HUES6 (cell line): ENCODE results near the gene NUP93.

ENCODE experiments used
- H3K27ac ChIP-seq: 2 replicates; pipeline ENCODE4 v1.7.0; 2013; ENCODE audit warnings: low read depth, mild to moderate bottlenecking, low read length, inconsistent platforms
- H3K27me3 ChIP-seq: 2 replicates; pipeline ENCODE4 v1.6.1; 2013; ENCODE audit warnings: low read length; ENCODE audit not compliant: control insufficient read depth, insufficient read depth
- H3K36me3 ChIP-seq: 2 replicates; pipeline ENCODE4 v1.6.1; 2013; ENCODE audit warnings: low read length; ENCODE audit not compliant: control insufficient read depth, insufficient read depth
- H3K4me1 ChIP-seq: 2 replicates; pipeline ENCODE4 v1.6.1; 2013; ENCODE audit warnings: low read length; ENCODE audit not compliant: control insufficient read depth, insufficient read depth
- H3K4me3 ChIP-seq: 2 replicates; pipeline ENCODE4 v1.5.1; 2013; ENCODE audit warnings: low read depth, low read length
- H3K9ac ChIP-seq: one replicate; pipeline ENCODE4 v1.6.1; 2013; ENCODE audit warnings: mild to moderate bottlenecking, low read length
- H3K9me3 ChIP-seq: 2 replicates; pipeline ENCODE4 v1.6.1; 2013; ENCODE audit warnings: low read depth, low read length; ENCODE audit not compliant: control insufficient read depth, insufficient read depth

NUP93 gene

DNA sequence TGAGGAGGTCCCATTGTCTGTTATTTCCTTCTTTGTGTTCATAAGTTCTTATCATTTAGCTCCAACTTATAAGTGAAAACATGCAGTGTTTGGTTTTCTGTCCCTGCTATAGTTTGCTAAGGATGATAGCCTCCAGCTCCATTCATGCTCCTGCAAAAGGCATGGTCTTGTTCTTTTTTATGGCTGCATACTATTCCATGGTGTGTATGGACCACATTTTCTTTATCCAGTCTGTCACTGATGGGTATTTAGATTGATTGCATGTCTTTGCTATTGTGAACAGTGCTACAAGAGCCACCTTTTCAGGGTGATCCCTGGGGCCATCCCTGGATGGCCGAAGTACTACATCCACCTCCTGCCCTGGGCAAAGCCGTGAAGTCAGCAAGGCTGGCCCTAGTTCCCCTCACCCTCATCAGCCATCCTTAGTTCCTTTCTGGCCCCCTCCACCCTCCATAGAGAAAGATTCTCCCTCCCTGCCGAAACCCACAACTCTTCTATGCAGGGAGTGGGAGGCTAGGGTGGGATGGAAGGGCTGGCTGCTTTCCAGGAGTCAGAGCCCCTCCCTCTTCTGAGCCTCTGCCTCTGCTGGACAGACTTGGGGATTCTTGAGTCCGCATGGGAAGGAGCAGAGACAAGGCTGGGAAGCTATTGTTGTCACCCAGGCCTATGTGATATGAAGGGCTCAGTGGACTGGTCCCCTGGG, 39.4 kb upstream of the NUP93 start:
- no peaks in the 10 kb centered on the region for H3K27me3 ChIP-seq
- H3K27ac ChIP-seq: no peak overlapping the region
- peaks cover 8% of the 10 kb centered on the region; the same call in 1 of the 2 replicates for H3K36me3 ChIP-seq
- H3K4me1 ChIP-seq: peaks cover 3% of the 10 kb centered on the region; the same call in 1 of the 2 replicates
- H3K4me3 ChIP-seq: no peak overlapping the region
- H3K9ac ChIP-seq: no peak overlapping the region
- no peaks in the 10 kb centered on the region for H3K9me3 ChIP-seq

DNA sequence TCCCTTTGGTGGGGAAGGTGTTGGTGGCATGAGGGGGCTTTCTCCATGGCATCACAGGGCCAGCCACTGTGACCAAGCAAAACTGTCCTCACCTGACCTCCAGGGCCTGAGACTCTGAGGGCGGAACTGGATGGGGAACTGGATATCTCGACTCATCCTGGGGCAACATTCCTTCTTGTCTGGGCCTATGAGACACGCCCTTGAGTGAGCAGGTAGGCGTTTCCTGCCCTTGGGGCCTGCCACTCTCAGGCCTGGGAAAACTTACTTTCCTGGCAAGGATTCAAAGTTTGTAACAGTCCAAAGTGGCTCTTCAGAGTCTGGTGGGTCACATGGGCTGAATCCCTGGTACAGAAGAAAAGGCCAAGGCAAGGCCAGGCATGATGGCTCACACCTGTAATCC, 38.0 kb upstream of the NUP93 start:
- Histone ChIP-seq H3K9ac (no peak overlapping the region), H3K27ac (no peak overlapping the region), H3K4me1 (peaks cover 3% of the 10 kb centered on the region; the same call in 1 of the 2 replicates), H3K4me3 (no peak overlapping the region), H3K36me3 (no peaks in the 10 kb centered on the region), H3K9me3 (no peaks in the 10 kb centered on the region), H3K27me3 (no peaks in the 10 kb centered on the region)

GRCh38 chr16:56695246-56695645, 34.7 kb upstream of the NUP93 start:
- H3K9me3 ChIP-seq: peaks cover 6% of the 10 kb centered on the region; the same call in 1 of the 2 replicates
- H3K27me3 ChIP-seq: no peaks in the 10 kb centered on the region

DNA sequence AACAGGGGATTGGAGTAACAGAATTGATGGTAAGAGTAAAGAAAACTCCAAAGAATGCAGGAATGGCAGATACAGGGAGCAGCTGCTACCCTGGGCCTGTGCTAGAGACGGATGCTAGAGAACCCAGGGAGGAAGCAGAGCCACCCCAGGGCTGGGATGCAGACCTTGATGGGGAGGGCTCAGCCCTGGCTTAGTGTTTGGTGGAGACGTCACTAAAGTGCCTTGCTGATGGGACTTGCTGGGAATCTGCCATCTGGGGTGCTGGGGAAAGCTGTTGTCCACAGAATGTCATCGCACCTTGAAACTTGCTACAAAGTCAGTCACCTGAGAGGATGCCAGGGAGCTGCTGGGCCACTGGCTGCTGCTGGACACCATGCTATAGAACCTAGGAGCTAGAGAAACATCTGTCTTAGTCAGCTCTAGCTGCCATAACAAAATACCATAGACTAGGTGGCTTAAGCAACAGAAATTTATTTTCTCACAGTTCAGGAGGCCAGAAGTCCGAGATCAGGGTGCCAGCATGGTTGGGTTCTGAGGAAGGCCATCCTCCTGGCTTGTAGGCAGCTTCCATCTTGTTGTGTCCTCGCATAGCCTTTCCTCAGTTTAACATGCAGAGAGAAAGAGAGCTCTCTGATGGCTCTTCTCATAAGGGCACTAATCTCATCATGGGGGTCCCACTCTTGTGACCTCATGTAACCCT, 32.3 kb upstream of the NUP93 start:
- H3K4me3 ChIP-seq: no peak overlapping the region
- H3K4me1 ChIP-seq: peaks cover 8% of the 10 kb centered on the region
- no peaks in the 10 kb centered on the region for H3K36me3 ChIP-seq
- no peak overlapping the region for H3K9ac ChIP-seq
- H3K9me3 ChIP-seq: peaks cover 6% of the 10 kb centered on the region; the same call in 1 of the 2 replicates
- no peak overlapping the region for H3K27ac ChIP-seq
- no peaks in the 10 kb centered on the region; the same call in 1 of the 2 replicates for H3K27me3 ChIP-seq

More at GRCh38 chr16:56695246-56695645, 34.7 kb upstream of the NUP93 start:
- Histone ChIP-seq H3K4me1 (peaks cover 3% of the 10 kb centered on the region; the same call in 1 of the 2 replicates), H3K9ac (no peak overlapping the region), H3K36me3 (no peaks in the 10 kb centered on the region), H3K4me3 (no peak overlapping the region), H3K27ac (no peak overlapping the region)

- Histone ChIP-seq H3K27me3 (no peaks in the 10 kb centered on the region; the same call in 1 of the 2 replicates), H3K36me3 (no peaks in the 10 kb centered on the region), H3K4me1 (peaks cover 8% of the 10 kb centered on the region), H3K4me3 (no peak overlapping the region), H3K27ac (no peak overlapping the region), H3K9me3 (peaks cover 6% of the 10 kb centered on the region; the same call in 1 of the 2 replicates), H3K9ac (no peak overlapping the region)
These were observed 29.7 kb upstream of the NUP93 start for GRCh38 chr16:56700195-56700594.

DNA sequence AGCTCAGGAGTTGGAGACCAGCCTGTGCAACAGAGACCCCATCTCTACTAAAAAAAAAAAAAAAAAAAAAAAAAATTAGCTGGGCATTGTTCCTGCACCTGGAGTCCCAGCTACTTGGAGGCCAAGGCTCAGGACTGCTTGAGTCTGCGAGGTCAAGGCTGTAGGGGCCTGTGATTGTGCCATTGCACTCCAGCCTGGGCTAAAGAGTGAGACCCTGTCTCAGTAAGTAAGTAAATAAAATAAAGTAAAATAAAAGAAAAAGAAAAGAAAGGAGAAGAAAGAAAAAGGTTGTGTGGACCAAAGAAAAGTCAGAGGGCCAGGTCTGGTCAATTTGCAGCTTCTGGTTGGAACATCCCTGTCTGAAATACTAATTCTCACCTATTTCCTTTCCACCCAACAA, 29.3 kb upstream of the NUP93 start:
- Histone ChIP-seq H3K27ac (no peak overlapping the region), H3K36me3 (no peaks in the 10 kb centered on the region), H3K4me3 (no peak overlapping the region), H3K9ac (no peak overlapping the region), H3K9me3 (peaks cover 6% of the 10 kb centered on the region; the same call in 1 of the 2 replicates), H3K4me1 (peaks cover 8% of the 10 kb centered on the region), H3K27me3 (no peaks in the 10 kb centered on the region; the same call in 1 of the 2 replicates)

- H3K4me1 ChIP-seq: peaks cover 8% of the 10 kb centered on the region
- no peak overlapping the region for H3K4me3 ChIP-seq
- no peak overlapping the region for H3K27ac ChIP-seq
- H3K9me3 ChIP-seq: peaks cover 6% of the 10 kb centered on the region; the same call in 1 of the 2 replicates
- H3K27me3 ChIP-seq: no peaks in the 10 kb centered on the region; the same call in 1 of the 2 replicates
- no peak overlapping the region for H3K9ac ChIP-seq
- H3K36me3 ChIP-seq: no peaks in the 10 kb centered on the region
These were observed 28.4 kb upstream of the NUP93 start for GRCh38 chr16:56701534-56701933.

DNA sequence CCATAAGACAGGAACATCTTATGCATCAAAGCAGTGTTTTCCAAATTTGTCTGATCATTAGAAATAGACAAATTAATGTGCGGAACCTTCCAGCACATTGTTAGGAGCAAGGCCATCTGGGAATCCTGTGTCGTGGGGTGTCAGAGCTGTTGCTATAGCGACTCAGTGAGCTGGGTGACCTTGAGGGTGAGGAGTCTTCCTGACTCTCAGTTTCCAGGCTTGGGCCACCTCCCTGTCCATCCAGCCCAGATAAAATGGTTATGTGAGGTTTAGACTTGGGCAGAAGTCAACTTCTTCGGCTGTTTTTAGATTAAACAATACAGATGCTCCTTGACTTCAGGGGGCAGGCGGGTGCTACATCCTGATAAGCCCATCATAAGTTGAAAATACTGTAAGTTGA, 27.1 kb upstream of the NUP93 start:
- H3K9ac ChIP-seq: peak overlapping the region; percentile 8
- no peaks in the 10 kb centered on the region for H3K9me3 ChIP-seq
- no peaks in the 10 kb centered on the region; the same call in 1 of the 2 replicates for H3K27me3 ChIP-seq
- H3K27ac ChIP-seq: no peak overlapping the region
- H3K4me3 ChIP-seq: no peak overlapping the region
- no peaks in the 10 kb centered on the region for H3K36me3 ChIP-seq
- peaks cover 8% of the 10 kb centered on the region for H3K4me1 ChIP-seq

DNA sequence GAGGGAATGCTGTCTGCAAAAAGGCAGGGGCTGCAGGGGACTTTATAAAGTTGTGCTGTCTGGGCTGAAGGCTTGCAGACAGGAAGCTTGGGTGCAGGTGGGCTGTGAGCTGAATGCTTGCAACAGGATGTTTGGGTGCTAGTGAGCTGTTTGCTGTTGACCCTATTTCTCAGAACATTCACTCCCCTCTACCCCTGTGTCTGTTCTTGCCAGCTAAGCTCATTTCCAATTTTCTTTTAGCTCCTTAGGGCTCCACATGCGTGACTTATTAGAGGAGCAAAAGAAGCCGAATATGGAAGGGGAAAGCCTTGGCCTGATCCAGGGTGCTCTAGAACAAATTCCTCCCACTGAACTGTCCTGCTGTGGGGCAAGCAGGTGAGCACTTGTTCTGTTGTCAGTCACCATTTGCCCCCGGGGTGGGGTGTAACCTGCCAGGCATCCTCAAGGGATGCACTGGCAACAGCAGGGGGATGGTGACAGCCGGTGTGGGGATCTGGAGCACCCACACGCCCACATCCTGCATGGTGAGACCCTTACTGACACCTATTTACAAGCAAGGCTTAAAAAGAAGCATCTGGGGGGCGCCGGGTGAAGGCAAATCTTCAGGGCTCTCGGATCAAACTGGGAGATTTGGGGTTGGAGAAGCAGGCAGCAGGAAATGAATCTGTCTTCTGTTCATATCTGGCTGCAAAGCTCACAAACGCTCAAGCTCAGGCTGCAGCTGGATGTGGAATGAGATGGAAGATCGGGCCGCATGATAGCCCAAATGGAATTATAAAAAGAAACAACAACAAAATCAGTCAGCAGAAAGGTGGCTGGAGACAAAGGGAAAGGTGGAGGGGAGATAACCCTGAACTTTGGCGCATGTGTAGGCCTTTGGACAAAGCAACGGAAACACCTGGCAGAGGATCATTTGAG, 21.1 kb upstream of the NUP93 start:
- no peak overlapping the region for H3K9ac ChIP-seq
- no peak overlapping the region for H3K27ac ChIP-seq
- no peak overlapping the region for H3K4me3 ChIP-seq
- no peaks in the 10 kb centered on the region for H3K27me3 ChIP-seq
- no peaks in the 10 kb centered on the region for H3K9me3 ChIP-seq
- H3K4me1 ChIP-seq: peaks cover 7% of the 10 kb centered on the region; the same call in 1 of the 2 replicates
- H3K36me3 ChIP-seq: no peaks in the 10 kb centered on the region

GRCh38 chr16:56709443-56710040, 20.4 kb upstream of the NUP93 start:
- Histone ChIP-seq H3K27me3 (no peaks in the 10 kb centered on the region), H3K9ac (no peak overlapping the region), H3K4me1 (peaks cover 7% of the 10 kb centered on the region; the same call in 1 of the 2 replicates), H3K27ac (no peak overlapping the region), H3K4me3 (no peak overlapping the region), H3K9me3 (no peaks in the 10 kb centered on the region), H3K36me3 (no peaks in the 10 kb centered on the region)
